Spleen (tissue), 11 donors: Measurements from ENCODE around the gene RANBP9. TPM values are rescaled to one million over a fixed set of nuclear protein-coding genes. Genes with fewer than 3 reads are reported as not detected.

Experiments used
- DNase-seq: peaks from one replicate; pipeline ENCODE4 v3.0.0-alpha.2; 2020
- H3K27ac ChIP-seq, 8 donors: fragments of 200-600 bp; sonication (generic) in 7 of 8; 1 replicate in 4 of 8; 2 replicates in 4 of 8; pipeline versions ENCODE4 v1.5.0 to v1.8.0; 2016 to 2021; ENCODE audit warnings: inconsistent platforms in 4 of 8, mild to moderate bottlenecking in 4 of 8, moderate library complexity in 1 of 8
- H3K27me3 ChIP-seq, 7 donors: fragments of 200-600 bp; sonication (generic) in 6 of 7; replicated peaks in 1 of 7; 1 replicate in 4 of 7; 2 replicates in 3 of 7; pipeline versions ENCODE4 v1.5.0 to v1.8.0; 2016 to 2021; ENCODE audit warnings: inconsistent platforms in 3 of 7, mild to moderate bottlenecking in 1 of 7
- H3K36me3 ChIP-seq, 6 donors: fragments of 200-600 bp; sonication (generic) in 5 of 6; 1 replicate in 4 of 6; 2 replicates in 2 of 6; pipeline versions ENCODE4 v1.5.0 to v1.8.0; 2016 to 2021; ENCODE audit warnings: inconsistent platforms in 2 of 6
- H3K4me1 ChIP-seq, 6 donors: fragments of 200-600 bp; sonication (generic) in 5 of 6; 1 replicate in 3 of 6; 2 replicates in 3 of 6; pipeline versions ENCODE4 v1.5.0 to v1.8.0; 2016 to 2021; ENCODE audit warnings: inconsistent platforms in 3 of 6
- H3K4me3 ChIP-seq, 8 donors: fragments of 200-600 bp; sonication (generic) in 7 of 8; 1 replicate in 4 of 8; 2 replicates in 4 of 8; pipeline versions ENCODE4 v1.5.0 to v1.8.0; 2016 to 2021; ENCODE audit warnings: inconsistent platforms in 4 of 8, mild to moderate bottlenecking in 4 of 8, moderate library complexity in 2 of 8
- H3K9me3 ChIP-seq, 8 donors: fragments of 200-600 bp; sonication (generic) in 7 of 8; 1 replicate in 4 of 8; 2 replicates in 4 of 8; pipeline versions ENCODE4 v1.5.0 to v1.8.0; 2016 to 2021; ENCODE audit warnings: inconsistent platforms in 4 of 8
- CTCF ChIP-seq, 11 experiments: fragments of 200-600 bp in 7 of 11; fragments of 450-650 bp in 4 of 11; sonication (generic) in 4 of 11; IDR thresholded peaks in 8 of 11; conservative IDR thresholded peaks in 3 of 11; 1 replicate in 7 of 11; 2 replicates in 4 of 11; pipeline versions ENCODE4 v1.4.0 to v1.8.0; 2016 to 2021; ENCODE audit warnings: antibody characterized with exemption in 11 of 11, inconsistent platforms in 4 of 11, mild to moderate bottlenecking in 1 of 11
- POLR2A ChIP-seq, 3 donors: fragments of 450-650 bp; IDR thresholded peaks; one replicate each; pipeline ENCODE4 v1.5.1; 2017; ENCODE audit warnings: antibody characterized with exemption in 3 of 3, mild to moderate bottlenecking in 1 of 3
- POLR2AphosphoS5 ChIP-seq, 3 donors: sonication (generic); formaldehyde crosslinking; IDR thresholded peaks; one replicate each; pipeline ENCODE4 v1.5.1; 2017; ENCODE audit warnings: antibody characterized with exemption in 3 of 3
- WGBS, 5 donors: extraction: QIAGEN DNeasy Blood & Tissue Kit in 3 of 5; methylation state at CpG; one replicate each; pipeline versions ENCODE4 v1.1.5 to v1.1.7; 2013 to 2018; 5-methylcytosine and 5-hydroxymethylcytosine counted together
- intact Hi-C: fragments of 100-400 bp; cut with DNase I; formaldehyde crosslinking; loops from one replicate; pipeline ENCODE4 v1.15.0; 2023; ENCODE audit warnings: low total_unique reads
- polyA plus RNA-seq, 3 donors: library from polyadenylated mRNA; stranded (reverse); fragments of 200-250 nt; gene quantifications; one replicate each; pipeline ENCODE4 v1.2.1, GENCODE V29; 2013
- total RNA-seq, 7 donors: library from RNA; depleted of rRNA in 3 of 7; stranded (reverse); fragments of >200 nt in 3 of 7; fragmentation: NEBNext Ultra II Directional in 4 of 7; extraction: Animal tissue kit (Norgen Biotek cat#: 25700) in 4 of 7; gene quantifications; one replicate each; pipeline versions ENCODE4 v1.1.0 to v1.2.1, GENCODE V29; 2016 to 2021
- donor health status: healthy with polysubstance abuse.
- donor health status: DM: no; HTN: no; CAD: no; lungs with moderate emphysema.
- donor health status: DM: no; HTN: no; CAD: no.
- donor health status: Bipolar disorder and iron deficiency.
- donor health status: healthy.
- donor health status: DM: no; HTN: no; CAD: no.
- donor health status: DM: yes; HTN: yes; CAD: no.

The RANBP9 gene
- total and polyA plus RNA-seq, 10 donors = 13.4 to 41.8 (median 34.6) TPM

DNA sequence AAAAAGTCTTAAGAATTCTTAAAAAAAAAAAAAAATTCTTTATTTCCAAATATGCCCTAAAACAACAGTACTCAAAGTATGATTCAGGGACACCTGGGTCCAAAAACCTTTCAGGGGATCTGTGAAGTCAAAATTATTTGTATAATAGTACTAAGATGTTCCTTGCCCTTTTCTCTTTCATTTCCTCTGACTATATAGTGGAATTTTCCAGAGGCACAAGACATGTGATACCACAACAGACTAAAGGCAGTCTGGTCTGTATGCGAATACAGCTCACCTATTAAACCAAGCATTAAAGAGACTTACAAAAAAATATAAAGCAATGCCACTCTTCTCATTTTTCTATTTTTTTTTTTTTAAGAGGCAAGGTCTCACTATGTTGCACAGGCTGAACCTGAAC lies 81.1 kb downstream of the RANBP9 start:
- no peak for DNase-seq
- TF ChIP-seq POLR2AphosphoS5 (IDR thresholded peaks at IDR 0.05) (no peak), POLR2A (IDR thresholded peaks at IDR 0.05) (no peak), CTCF (IDR thresholded peaks at IDR 0.05 in 8 of 11, conservative IDR thresholded peaks at IDR 0.05 in 3 of 11) (no peak)
- Histone ChIP-seq H3K9me3 (no peaks in the 10 kb centered on the region), H3K4me3 (no peak overlapping the region), H3K27ac (peak overlapping the region in 1 of 8 donors; percentile 0), H3K4me1 (peaks cover 0 to 20% (median 2%) of the 10 kb centered on the region in 6 donors), H3K27me3 (no peaks in the 10 kb centered on the region), H3K36me3 (peaks cover 0 to 100% (median 49%) of the 10 kb centered on the region in 6 donors)
- intact Hi-C loops = no loop called here
- WGBS, 5 donors = 83 to 95% (median 91%) methylated on average over 1 of the region's 1 CpG

- Histone ChIP-seq H3K9me3 (no peaks in the 10 kb centered on the region), H3K4me1 (peaks cover 0 to 29% (median 0%) of the 10 kb centered on the region in 6 donors), H3K27ac (no peak overlapping the region), H3K36me3 (peaks cover 0 to 100% (median 52%) of the 10 kb centered on the region in 6 donors), H3K4me3 (no peak overlapping the region), H3K27me3 (no peaks in the 10 kb centered on the region)
- TF ChIP-seq POLR2A (IDR thresholded peaks at IDR 0.05) = no peak
- TF ChIP-seq CTCF (IDR thresholded peaks at IDR 0.05 in 8 of 11, conservative IDR thresholded peaks at IDR 0.05 in 3 of 11) = no peak
- no peak for TF ChIP-seq POLR2AphosphoS5 (IDR thresholded peaks at IDR 0.05)
- no peak for DNase-seq
- intact Hi-C loops = no loop called here
- WGBS, 5 donors = 50 to 74% (median 55%) methylated on average over 4 of the region's 4 CpGs
Measured at GRCh38 chr6:13629459-13630116, 82.0 kb downstream of the RANBP9 start.

DNA sequence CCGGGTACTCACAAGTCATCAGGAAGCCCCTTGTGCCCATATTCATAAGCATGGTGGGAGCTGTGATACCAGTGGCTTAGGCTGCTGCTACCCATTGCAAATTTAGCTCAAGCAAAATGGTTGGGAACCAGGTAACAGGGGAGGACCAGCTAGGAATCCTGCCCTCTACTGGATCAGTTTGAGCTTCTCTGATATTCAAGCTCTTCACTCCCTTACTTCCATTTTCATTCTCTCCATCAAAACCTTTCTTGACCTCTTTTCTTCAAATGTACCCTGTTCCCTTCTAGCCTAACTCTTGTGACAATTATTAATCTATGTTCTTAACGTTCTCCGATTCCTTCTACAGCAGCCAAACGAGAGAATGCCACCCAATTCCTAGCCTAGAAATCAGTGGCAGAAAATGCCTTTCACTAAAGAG lies 86.8 kb downstream of the RANBP9 start:
- Histone ChIP-seq H3K4me3 (no peak overlapping the region), H3K4me1 (peaks cover 0 to 27% (median 0%) of the 10 kb centered on the region in 6 donors), H3K27ac (peak overlapping the region in 1 of 8 donors; percentile 5), H3K9me3 (no peaks in the 10 kb centered on the region), H3K27me3 (no peaks in the 10 kb centered on the region), H3K36me3 (peaks cover 0 to 100% (median 66%) of the 10 kb centered on the region in 6 donors)
- intact Hi-C loops = no loop called here
- DNase-seq = no peak
- peak in 1 of 3 donors; percentile 16 for TF ChIP-seq POLR2AphosphoS5 (IDR thresholded peaks at IDR 0.05)
- TF ChIP-seq CTCF (IDR thresholded peaks at IDR 0.05 in 8 of 11, conservative IDR thresholded peaks at IDR 0.05 in 3 of 11) = peak in 7 of 11 experiments; percentile 18 to 50 (median 36)
- TF ChIP-seq POLR2A (IDR thresholded peaks at IDR 0.05) = no peak
- 78 to 85% (median 81%) methylated on average over 4 of the region's 4 CpGs for WGBS, 5 donors

GRCh38 chr6:13617066-13617465 lies 94.6 kb downstream of the RANBP9 start:
- DNase-seq = no peak
- no peak overlapping the region for H3K27ac ChIP-seq
- 70 to 81% (median 74%) methylated on average over 2 of the region's 2 CpGs for WGBS, 5 donors
- intact Hi-C loops = no loop called here
- H3K4me1 ChIP-seq = peaks cover 14 to 55% (median 37%) of the 10 kb centered on the region in 6 donors
- no peaks in the 10 kb centered on the region for H3K9me3 ChIP-seq
- no peak for TF ChIP-seq CTCF (IDR thresholded peaks at IDR 0.05 in 8 of 11, conservative IDR thresholded peaks at IDR 0.05 in 3 of 11)
- no peak for TF ChIP-seq POLR2A (IDR thresholded peaks at IDR 0.05)
- no peak for TF ChIP-seq POLR2AphosphoS5 (IDR thresholded peaks at IDR 0.05)
- peaks cover 6 to 70% (median 52%) of the 10 kb centered on the region in 6 donors for H3K36me3 ChIP-seq
- H3K27me3 ChIP-seq = no peaks in the 10 kb centered on the region
- H3K4me3 ChIP-seq = no peak overlapping the region
